HEK293 (cell line): ENCODE measurements around the gene ADGRB3.

Source experiments
- CTCF ChIP-seq: fragments of 450-650 bp; formaldehyde crosslinking; IDR thresholded peaks from 2 replicates; pipeline ENCODE4 v1.5.1; 2016; ENCODE audit warnings: missing biosample characterization, missing genetic modification characterization
- HOXC10 ChIP-seq: sonication (generic); formaldehyde crosslinking; IDR thresholded peaks from 2 replicates; pipeline ENCODE4 v1.8.1; 2023; ENCODE audit warnings: mild to moderate bottlenecking, missing genetic modification reagents
- KLF8 ChIP-seq: fragments of 450-650 bp; formaldehyde crosslinking; IDR thresholded peaks from 2 replicates; pipeline ENCODE4 v1.5.1; 2016; ENCODE audit warnings: missing biosample characterization, missing genetic modification characterization
- TCF7L2 ChIP-seq: IDR thresholded peaks from 2 replicates; pipeline ENCODE4 v1.6.1; 2011; ENCODE audit warnings: low read depth, mild to moderate bottlenecking, inconsistent platforms, low read length, moderate library complexity, borderline replicate concordance
- ZBTB21 ChIP-seq: fragments of 450-650 bp; formaldehyde crosslinking; IDR thresholded peaks from 2 replicates; pipeline ENCODE4 v1.5.1; 2017; ENCODE audit warnings: missing biosample characterization, missing genetic modification characterization
- ZEB2 ChIP-seq: fragments of 450-650 bp; formaldehyde crosslinking; IDR thresholded peaks from 2 replicates; pipeline ENCODE4 v1.5.1; 2016; ENCODE audit warnings: missing biosample characterization, missing genetic modification characterization
- ZNF214 ChIP-seq: fragments of 450-650 bp; formaldehyde crosslinking; IDR thresholded peaks from 2 replicates; pipeline ENCODE4 v1.5.1; 2017; ENCODE audit warnings: missing biosample characterization, mild to moderate bottlenecking, missing genetic modification characterization, borderline replicate concordance
- ZNF239 ChIP-seq: fragments of 450-650 bp; formaldehyde crosslinking; IDR thresholded peaks from 2 replicates; pipeline ENCODE4 v1.5.1; 2016; ENCODE audit warnings: missing biosample characterization, missing genetic modification characterization
- ZNF513 ChIP-seq: fragments of 450-650 bp; IDR thresholded peaks from 2 replicates; pipeline ENCODE4 v1.5.1; 2018; ENCODE audit warnings: missing biosample characterization, missing genetic modification characterization

- no peak for TF ChIP-seq CTCF (tag by site-specific recombination)
- TF ChIP-seq ZEB2, result no peak
- TF ChIP-seq ZBTB21 (tag by site-specific recombination), result no peak
- TF ChIP-seq KLF8 (tag by site-specific recombination), result no peak
- TF ChIP-seq ZNF214 (tag by site-specific recombination), result no peak
- no peak for TF ChIP-seq HOXC10
- TF ChIP-seq ZNF239 (tag by site-specific recombination), result no peak
- no peak for TF ChIP-seq TCF7L2
- TF ChIP-seq ZNF513 (tag by site-specific recombination), result no peak
Measured at GRCh38 chr6:68947721-68948120, 312.6 kb downstream of the ADGRB3 start.
